HG03095 (cell line): ENCODE data around the gene EXOG.
"Not testable (repeated sequence)": the region's sequence is repeated elsewhere in the genome, so short reads cannot be mapped to it uniquely, and the experiment has no call there.

ENCODE experiments used
- ATAC-seq: cut with Tn5 transposase; IDR thresholded peaks from one replicate; pipeline ENCODE4 v1.9.1; 2021; ENCODE audit warnings: moderate library complexity; ENCODE audit not compliant: unreplicated experiment

EXOG gene

GRCh38 chr3:38561746-38562466, 65.8 kb downstream of the EXOG start:
- no peak for ATAC-seq

- no peak for ATAC-seq
Measured at GRCh38 chr3:38562467-38562925, 66.4 kb downstream of the EXOG start.

- ATAC-seq, result no peak
Measured at GRCh38 chr3:38563070-38563885, 67.1 kb downstream of the EXOG start.

- ATAC-seq, result no peak
Measured at GRCh38 chr3:38563886-38564270, 67.7 kb downstream of the EXOG start.

- ATAC-seq, result no peak
Measured at GRCh38 chr3:38564631-38565338, 68.6 kb downstream of the EXOG start.

GRCh38 chr3:38565339-38566214, 69.4 kb downstream of the EXOG start:
- ATAC-seq, result no peak

- no peak for ATAC-seq
Measured at GRCh38 chr3:38566215-38566528, 70.0 kb downstream of the EXOG start.

- not testable (repeated sequence) for ATAC-seq
Measured at GRCh38 chr3:38566794-38567193, 70.7 kb downstream of the EXOG start.

GRCh38 chr3:38567498-38567897, 71.4 kb downstream of the EXOG start:
- ATAC-seq, result no peak

GRCh38 chr3:38573111-38573510, 77.0 kb downstream of the EXOG start:
- no peak for ATAC-seq

- no peak for ATAC-seq
Measured at GRCh38 chr3:38573556-38573955, 77.4 kb downstream of the EXOG start.

GRCh38 chr3:38574411-38575278, 78.5 kb downstream of the EXOG start:
- ATAC-seq, result no peak

- no peak for ATAC-seq
Measured at GRCh38 chr3:38575279-38575843, 79.2 kb downstream of the EXOG start.
